ENCODE measurements around the gene IFNL2. TPM values are rescaled to one million over a fixed set of nuclear protein-coding genes. Genes with fewer than 3 reads are reported as not detected.
"Not testable (repeated sequence)": the region's sequence is repeated elsewhere in the genome, so short reads cannot be mapped to it uniquely, and the experiment has no call there.

Gene IFNL2
- total RNA-seq, 1 donor from 2014 or later: not detected

- H3K4me1 Mint-ChIP-seq: no peaks in the 10 kb centered on the region
- peaks cover 56% of the 10 kb centered on the region for H3K27me3 Mint-ChIP-seq (ENCODE audit: low read depth)
Observed at GRCh38 chr19:39270036-39270871, 2.1 kb downstream of the IFNL2 start.

GRCh38 chr19:39273859-39274258 lies 5.7 kb downstream of the IFNL2 start:
- not testable (repeated sequence) for H3K4me3 Mint-ChIP-seq; DNase-seq (ENCODE audit: low read depth, low spot score); H3K27ac Mint-ChIP-seq (ENCODE audit: unreplicated experiment); H3K9me3 Mint-ChIP-seq; H3K36me3 Mint-ChIP-seq (ENCODE audit: low read depth); H3K4me1 Mint-ChIP-seq
- peaks cover 54% of the 10 kb centered on the region for H3K27me3 Mint-ChIP-seq (ENCODE audit: low read depth)

More at GRCh38 chr19:39270036-39270871, 2.1 kb downstream of the IFNL2 start:
- Mint-ChIP-seq H3K4me3 (no peak overlapping the region), H3K9me3 (no peaks in the 10 kb centered on the region), H3K36me3 (ENCODE audit: low read depth) (no peaks in the 10 kb centered on the region), H3K27ac (ENCODE audit: unreplicated experiment) (no peak overlapping the region)
- no peak for TF ChIP-seq CTCF (conservative IDR thresholded peaks at IDR 0.05)
- no peak for DNase-seq (ENCODE audit: low read depth, low spot score)

GRCh38 chr19:39275578-39275977 lies 7.4 kb downstream of the IFNL2 start:
- Mint-ChIP-seq H3K9me3 (no peaks in the 10 kb centered on the region), H3K27me3 (ENCODE audit: low read depth) (peaks cover 54% of the 10 kb centered on the region), H3K4me3 (no peak overlapping the region), H3K4me1 (no peaks in the 10 kb centered on the region), H3K27ac (ENCODE audit: unreplicated experiment) (no peak overlapping the region), H3K36me3 (ENCODE audit: low read depth) (no peaks in the 10 kb centered on the region)
- DNase-seq (ENCODE audit: low read depth, low spot score): no peak
- TF ChIP-seq CTCF (conservative IDR thresholded peaks at IDR 0.05): no peak

- no peaks in the 10 kb centered on the region for H3K9me3 Mint-ChIP-seq
- H3K36me3 Mint-ChIP-seq (ENCODE audit: low read depth): no peaks in the 10 kb centered on the region
- DNase-seq (ENCODE audit: low read depth, low spot score): no peak
- no peaks in the 10 kb centered on the region for H3K4me1 Mint-ChIP-seq
- H3K27ac Mint-ChIP-seq (ENCODE audit: unreplicated experiment): no peak overlapping the region
- no peak for TF ChIP-seq CTCF (conservative IDR thresholded peaks at IDR 0.05)
- H3K27me3 Mint-ChIP-seq (ENCODE audit: low read depth): peaks cover 57% of the 10 kb centered on the region
- H3K4me3 Mint-ChIP-seq: no peak overlapping the region
Observed at GRCh38 chr19:39276740-39277139, 8.5 kb downstream of the IFNL2 start.

- Mint-ChIP-seq H3K4me3 (no peak overlapping the region), H3K27me3 (ENCODE audit: low read depth) (peaks cover 62% of the 10 kb centered on the region)
Observed at GRCh38 chr19:39277598-39277997, 9.4 kb downstream of the IFNL2 start.

More at GRCh38 chr19:39277598-39277997, 9.4 kb downstream of the IFNL2 start:
- no peak for TF ChIP-seq CTCF (conservative IDR thresholded peaks at IDR 0.05)
- H3K36me3 Mint-ChIP-seq (ENCODE audit: low read depth): no peaks in the 10 kb centered on the region
- H3K9me3 Mint-ChIP-seq: peaks cover 3% of the 10 kb centered on the region
- peak overlapping the region; percentile 90 for H3K27ac Mint-ChIP-seq (ENCODE audit: unreplicated experiment)
- no peaks in the 10 kb centered on the region for H3K4me1 Mint-ChIP-seq
- DNase-seq (ENCODE audit: low read depth, low spot score): no peak
